Measurements from ENCODE around the gene CILP2. TPM values are rescaled to one million over a fixed set of nuclear protein-coding genes. Genes with fewer than 3 reads are reported as not detected.

CILP2 gene
- total RNA-seq, 4 donors from 2014 or later = 0.17 to 1.4 TPM; not detected in 2

- 74 to 80% methylated on average over 6 of the region's 6 CpGs for WGBS, 2 donors
- TF ChIP-seq POLR2A (IDR thresholded peaks at IDR 0.05) (no peak), CTCF (IDR thresholded peaks at IDR 0.05) (no peak)
- intact Hi-C loops (cut with DNase I; ENCODE audit: low total_unique reads) = loop anchor here (2.0 kb wide), 1 partner anchor 113 kb away; no protein-coding TSS in a partner anchor
- DNase-seq (ENCODE audit: low spot score in 2 of 2) = no peak
- H3K4me3 ChIP-seq (ENCODE audit: low read depth, poor library complexity, severe bottlenecking) = no peak overlapping the region
Measured at GRCh38 chr19:19533841-19534240, 4.2 kb upstream of the CILP2 start.

GRCh38 chr19:19534556-19535265 lies 3.4 kb upstream of the CILP2 start:
- H3K4me3 ChIP-seq (ENCODE audit: low read depth, poor library complexity, severe bottlenecking) = no peak overlapping the region
- DNase-seq (ENCODE audit: low spot score in 2 of 2) = no peak
- WGBS, 2 donors = 73 to 79% methylated on average over 26 to 27 of the region's 27 CpGs
- TF ChIP-seq POLR2A (IDR thresholded peaks at IDR 0.05) = no peak
- no peak for TF ChIP-seq CTCF (IDR thresholded peaks at IDR 0.05)
- intact Hi-C loops (cut with DNase I; ENCODE audit: low total_unique reads) = no loop called here

- no peak overlapping the region for H3K4me3 ChIP-seq (ENCODE audit: low read depth, poor library complexity, severe bottlenecking)
- TF ChIP-seq POLR2A (IDR thresholded peaks at IDR 0.05) (no peak), CTCF (IDR thresholded peaks at IDR 0.05) (no peak)
- no peak for DNase-seq (ENCODE audit: low spot score in 2 of 2)
- WGBS, 2 donors = 74 to 78% methylated on average over 17 to 30 of the region's 34 CpGs
- intact Hi-C loops (cut with DNase I; ENCODE audit: low total_unique reads) = no loop called here
Measured at GRCh38 chr19:19535311-19536191, 2.5 kb upstream of the CILP2 start.

GRCh38 chr19:19537075-19538048 lies 703 bp upstream of the CILP2 start:
- intact Hi-C loops (cut with DNase I; ENCODE audit: low total_unique reads) = no loop called here
- TF ChIP-seq CTCF (IDR thresholded peaks at IDR 0.05) = no peak
- no peak for TF ChIP-seq POLR2A (IDR thresholded peaks at IDR 0.05)
- no peak overlapping the region for H3K4me3 ChIP-seq (ENCODE audit: low read depth, poor library complexity, severe bottlenecking)
- WGBS, 2 donors = 31 to 38% methylated on average over 53 to 57 of the region's 59 CpGs
- DNase-seq (ENCODE audit: low spot score in 2 of 2) = no peak

GRCh38 chr19:19538785-19539166 lies 711 bp downstream of the CILP2 start:
- intact Hi-C loops (cut with DNase I; ENCODE audit: low total_unique reads) = no loop called here

More at GRCh38 chr19:19538785-19539166, 711 bp downstream of the CILP2 start:
- no peak overlapping the region for H3K4me3 ChIP-seq (ENCODE audit: low read depth, poor library complexity, severe bottlenecking)
- DNase-seq (ENCODE audit: low spot score in 2 of 2) = no peak
- TF ChIP-seq POLR2A (IDR thresholded peaks at IDR 0.05) (no peak), CTCF (IDR thresholded peaks at IDR 0.05) (no peak)
- 12 to 26% methylated on average over 6 to 7 of the region's 7 CpGs for WGBS, 2 donors

Data from lower leg skin (tissue), 4 donors.